HepG2 (cell line): ENCODE data around the gene OR6S1. TPM values are rescaled to one million over a fixed set of nuclear protein-coding genes. Genes with fewer than 3 reads are reported as not detected.

Experiments
- ARID3A ChIP-seq: IDR thresholded peaks from 2 replicates; pipeline ENCODE4 v1.6.1; 2012; ENCODE audit warnings: low read depth, low read length, improper control_type of control experiment
- DMTF1 ChIP-seq: sonication (generic); formaldehyde crosslinking; IDR thresholded peaks from 2 replicates; pipeline ENCODE4 v1.4.0; 2020; ENCODE audit warnings: mild to moderate bottlenecking, missing genetic modification reagents
- POLR2AphosphoS5 ChIP-seq: IDR thresholded peaks from 2 replicates; pipeline ENCODE4 v1.6.1; 2012; ENCODE audit warnings: low read depth, low read length
- RCOR2 ChIP-seq: IDR thresholded peaks from 2 replicates; pipeline ENCODE4 v1.6.1; 2016; ENCODE audit warnings: missing biosample characterization, missing genetic modification reagents
- REPIN1 ChIP-seq: sonication (generic); formaldehyde crosslinking; IDR thresholded peaks from 2 replicates; pipeline ENCODE4 v1.8.0; 2022; ENCODE audit warnings: missing genetic modification reagents, low read depth, mild to moderate bottlenecking, borderline replicate concordance
- REST ChIP-seq, 2 experiments: IDR thresholded peaks; 2 replicates each; pipeline ENCODE4 v1.6.1; 2011 to 2012; ENCODE audit warnings: low read length in 2 of 2, borderline replicate concordance in 1 of 2, low read depth in 1 of 2, mild to moderate bottlenecking in 1 of 2, moderate library complexity in 1 of 2
- SAP130 ChIP-seq: IDR thresholded peaks from 2 replicates; pipeline ENCODE4 v1.6.1; 2016; ENCODE audit warnings: low read depth
- TFDP2 ChIP-seq: sonication (generic); formaldehyde crosslinking; IDR thresholded peaks from 2 replicates; pipeline ENCODE4 v1.4.0; 2020; ENCODE audit warnings: missing genetic modification reagents
- THAP11 ChIP-seq: IDR thresholded peaks from 2 replicates; pipeline ENCODE4 v1.6.1; 2016; ENCODE audit warnings: missing biosample characterization, missing genetic modification reagents
- ZKSCAN1 ChIP-seq: fragments of 150-350 bp; IDR thresholded peaks from 2 replicates; pipeline ENCODE4 v1.6.1; 2014; ENCODE audit warnings: low read length
- ZNF138 ChIP-seq: sonication (generic); formaldehyde crosslinking; IDR thresholded peaks from 2 replicates; pipeline ENCODE4 v1.5.0; 2020; ENCODE audit warnings: mild to moderate bottlenecking, low read depth, missing genetic modification reagents
- ZNF30 ChIP-seq: sonication (generic); formaldehyde crosslinking; IDR thresholded peaks from 2 replicates; pipeline ENCODE4 v1.5.0; 2020; ENCODE audit warnings: mild to moderate bottlenecking, missing genetic modification reagents
- ZNF350 ChIP-seq: sonication (generic); formaldehyde crosslinking; IDR thresholded peaks from 2 replicates; pipeline ENCODE4 v1.4.0; 2020; ENCODE audit warnings: mild to moderate bottlenecking, low read depth, missing genetic modification reagents, borderline replicate concordance
- ZNF512B ChIP-seq: sonication (generic); formaldehyde crosslinking; IDR thresholded peaks from 2 replicates; pipeline ENCODE4 v1.5.1; 2020; ENCODE audit warnings: missing genetic modification reagents, mild to moderate bottlenecking, borderline replicate concordance
- ZNF75D ChIP-seq: sonication (generic); formaldehyde crosslinking; IDR thresholded peaks from 2 replicates; pipeline ENCODE4 v1.8.1; 2023; ENCODE audit warnings: missing genetic modification reagents, mild to moderate bottlenecking, borderline replicate concordance
- ZNF781 ChIP-seq: sonication (generic); formaldehyde crosslinking; IDR thresholded peaks from 2 replicates; pipeline ENCODE4 v1.5.1; 2020; ENCODE audit warnings: borderline replicate concordance, mild to moderate bottlenecking, missing genetic modification reagents; ENCODE audit errors: not compliant biosample characterization
- ZNF816 ChIP-seq: sonication (generic); formaldehyde crosslinking; IDR thresholded peaks from 2 replicates; pipeline ENCODE4 v1.8.0; 2022; ENCODE audit warnings: missing genetic modification reagents, mild to moderate bottlenecking, borderline replicate concordance
- polyA plus RNA-seq, 8 experiments: library from polyadenylated mRNA; depleted of rRNA in 3 of 8; stranded (reverse) in 7 of 8; unstranded in 1 of 8; fragments of >200 nt; fragmentation: Illumina TruSeq in 4 of 8; extraction: Trizol in 4 of 8; gene quantifications; 2 replicates each; pipeline versions ENCODE4 v1.2.1 to v1.2.3, GENCODE V29; 2011 to 2016; ENCODE audit warnings: low read depth in 4 of 8, missing spikeins in 1 of 8, mixed read lengths in 1 of 8; ENCODE audit not compliant: insufficient read depth in 1 of 8
- total RNA-seq, 5 experiments: library from RNA; depleted of rRNA; stranded (reverse); fragments of >200 nt; fragmentation: Illumina TruSeq; extraction: Trizol; gene quantifications; 2 replicates each; pipeline ENCODE4 v1.2.3, GENCODE V29; 2016; ENCODE audit warnings: low read depth in 1 of 5

The OR6S1 gene
- total and polyA plus RNA-seq, 2 of the 13 experiments (the other 11 are each of a cell fraction or from before 2014, with no cell fraction given): 0.09 TPM; not detected in 1

GRCh38 chr14:20671597-20672283 is 30.2 kb upstream of the OR6S1 start (continued):
- no peak for TF ChIP-seq DMTF1 (CRISPR knock-in tag)
- no peak for TF ChIP-seq ZNF816 (CRISPR knock-in tag)
- no peak for TF ChIP-seq TFDP2 (CRISPR knock-in tag)
- TF ChIP-seq SAP130 (CRISPR knock-in tag): peak; percentile 80
- no peak for TF ChIP-seq REST (IDR thresholded peaks at IDR 0.05; ENCODE audit: borderline replicate concordance in 1 of 2, low read depth in 1 of 2, low read length in 2 of 2)
- no peak for TF ChIP-seq ZNF350 (CRISPR knock-in tag)
- TF ChIP-seq ARID3A: peak; percentile 72
- TF ChIP-seq REPIN1 (CRISPR knock-in tag): 0 out of 2 replicates have a peak, but pooled peaks have one; percentile 27
- no peak for TF ChIP-seq ZNF781 (CRISPR knock-in tag)
- no peak for TF ChIP-seq ZNF75D (CRISPR knock-in tag)
- peak; percentile 82 for TF ChIP-seq RCOR2 (CRISPR knock-in tag)
- no peak for TF ChIP-seq ZNF512B
- TF ChIP-seq POLR2AphosphoS5: no peak
- peak; percentile 64; the same call in 1 of the 2 replicates for TF ChIP-seq THAP11 (CRISPR knock-in tag)
- TF ChIP-seq ZNF138 (CRISPR knock-in tag): no peak
- no peak for TF ChIP-seq ZNF30 (CRISPR knock-in tag)
- TF ChIP-seq ZKSCAN1: no peak
